GM12878 (cell line): ENCODE data around the gene AP3D1. TPM values are rescaled to one million over a fixed set of nuclear protein-coding genes. Genes with fewer than 3 reads are reported as not detected.

ENCODE experiments used
- ATAC-seq: fragments of 200-7000 bp; cut with Tn5 transposase; 3 replicates; pipeline ENCODE4 v1.9.1; 2020; ENCODE audit warnings: mild to moderate bottlenecking, moderate library complexity
- BruUV-seq: library from RNA; stranded (reverse); fragments of 400-500 nt; replicated peaks from 2 replicates; lab custom pipeline; 2021; lab: Mats Ljungman, UMichigan
- CTCF ChIA-PET: fragments of 300-600 bp; sonication (Branson Sonifier 250); formaldehyde crosslinking; extraction: SDS; loops from one replicate; lab custom pipeline; 2021; ENCODE audit warnings: inconsistent platforms; lab: Yijun Ruan, JAX
- POLR2A ChIA-PET: fragments of 350-600 bp; formaldehyde crosslinking; extraction: SDS; loops from one replicate; lab custom pipeline; 2021; ENCODE audit warnings: inconsistent platforms; lab: Charles Lee
- RAD21 ChIA-PET: fragments of 300-600 bp; sonication (Branson Sonifier 250); formaldehyde crosslinking; loops from one replicate; lab custom pipeline; 2023; ENCODE audit warnings: antibody characterized with exemption; ENCODE audit not compliant: unreplicated experiment; lab: Charles Lee
- SMC1A ChIA-PET: fragments of 300-600 bp; sonication (Branson Sonifier 250); formaldehyde crosslinking; loops from one replicate; lab custom pipeline; 2023; ENCODE audit not compliant: unreplicated experiment, uncharacterized antibody; lab: Charles Lee
- DNase-seq: peaks from one replicate; pipeline ENCODE4 v3.0.0-alpha.2; 2011; ENCODE audit warnings: low read depth, low spot score
- FAIRE-seq: peaks from 3 replicates; lab custom pipeline; 2011; peaks lifted over from hg19 to GRCh38; lab: Jason Lieb, UNC
- H2AFZ ChIP-seq: 2 replicates; pipeline ENCODE4 v1.6.0; 2011; ENCODE audit warnings: low read depth, low read length, control low read depth; ENCODE audit not compliant: control insufficient read depth
- H3K27ac ChIP-seq: 2 replicates; pipeline ENCODE4 v1.5.1; 2011; ENCODE audit warnings: control low read depth; ENCODE audit not compliant: control insufficient read depth, insufficient read depth
- H3K27me3 ChIP-seq, 2 experiments: replicated peaks in 1 of 2; 2 replicates each; pipeline versions ENCODE4 v1.6.0 to v1.6.1; 2011; ENCODE audit warnings: low read length in 1 of 2; ENCODE audit not compliant: control insufficient read depth in 2 of 2, insufficient read depth in 2 of 2
- H3K36me3 ChIP-seq, 2 experiments: 2 replicates each; pipeline ENCODE4 v1.5.1; 2011; ENCODE audit warnings: low read length in 1 of 2; ENCODE audit not compliant: control insufficient read depth in 2 of 2, insufficient read depth in 2 of 2
- H3K4me1 ChIP-seq: 2 replicates; pipeline ENCODE4 v1.6.1; 2011; ENCODE audit warnings: mild to moderate bottlenecking, low read length, moderate library complexity, mixed read lengths; ENCODE audit not compliant: control insufficient read depth, insufficient read depth
- H3K4me2 ChIP-seq: 2 replicates; pipeline ENCODE4 v1.6.0; 2011; ENCODE audit warnings: control low read depth; ENCODE audit not compliant: control insufficient read depth, insufficient read depth
- H3K4me3 ChIP-seq: fragments of 200-600 bp; sonication (generic); 2 replicates; pipeline ENCODE4 v1.5.1; 2016
- H3K79me2 ChIP-seq: 2 replicates; pipeline ENCODE4 v1.6.0; 2011; ENCODE audit warnings: low read length; ENCODE audit not compliant: control insufficient read depth, insufficient read depth
- H3K9ac ChIP-seq: 2 replicates; pipeline ENCODE4 v1.8.0; 2011; ENCODE audit warnings: low read length, control low read depth, mixed read lengths; ENCODE audit not compliant: control insufficient read depth, insufficient read depth
- H3K9me3 ChIP-seq: replicated peaks from 3 replicates; pipeline ENCODE4 v1.5.1; 2011; ENCODE audit warnings: mild to moderate bottlenecking, low read length; ENCODE audit not compliant: control insufficient read depth, insufficient read depth
- H4K20me1 ChIP-seq: 2 replicates; pipeline ENCODE4 v1.6.0; 2011; ENCODE audit not compliant: control insufficient read depth, insufficient read depth
- BRCA1 ChIP-seq: IDR thresholded peaks from 2 replicates; pipeline ENCODE4 v1.6.1; 2011; ENCODE audit warnings: low read depth, low read length, improper control_type of control experiment
- CREB1 ChIP-seq: IDR thresholded peaks from 2 replicates; pipeline ENCODE4 v1.6.1; 2012; ENCODE audit warnings: low read depth, mild to moderate bottlenecking, inconsistent platforms
- HSF1 ChIP-seq: fragments of 150-350 bp; IDR thresholded peaks from 2 replicates; pipeline ENCODE4 v1.6.1; 2014; ENCODE audit warnings: mild to moderate bottlenecking, low read depth, low read length
- MEF2A ChIP-seq: IDR thresholded peaks from 2 replicates; pipeline ENCODE4 v1.6.1; 2011; ENCODE audit warnings: low read depth, mild to moderate bottlenecking, low read length, moderate library complexity; ENCODE audit not compliant: insufficient read depth
- MXI1 ChIP-seq: fragments of 150-350 bp; IDR thresholded peaks from 2 replicates; pipeline ENCODE4 v1.6.1; 2011; ENCODE audit warnings: low read depth, mild to moderate bottlenecking, inconsistent platforms, low read length, improper control_type of control experiment
- MYC ChIP-seq: IDR thresholded peaks from 2 replicates; pipeline ENCODE4 v1.6.1; 2011; ENCODE audit warnings: mild to moderate bottlenecking, low read length, moderate library complexity, inconsistent platforms; ENCODE audit not compliant: insufficient read depth, insufficient replicate concordance, insufficient read length, severe bottlenecking
- NFIC ChIP-seq: IDR thresholded peaks from 2 replicates; pipeline ENCODE4 v1.6.1; 2012; ENCODE audit warnings: low read depth, mild to moderate bottlenecking, inconsistent platforms, low read length, moderate library complexity
- NFXL1 ChIP-seq: fragments of 450-650 bp; IDR thresholded peaks from 2 replicates; pipeline ENCODE4 v1.6.1; 2017; ENCODE audit warnings: antibody characterized with exemption, mild to moderate bottlenecking, borderline replicate concordance
- NR2C1 ChIP-seq: fragments of 450-650 bp; IDR thresholded peaks from 2 replicates; pipeline ENCODE4 v1.6.1; 2017; ENCODE audit warnings: antibody characterized with exemption, mild to moderate bottlenecking, moderate library complexity
- POLR2AphosphoS5 ChIP-seq: IDR thresholded peaks from 2 replicates; pipeline ENCODE4 v1.6.1; 2011; ENCODE audit warnings: mild to moderate bottlenecking, low read length, inconsistent platforms
- RAD51 ChIP-seq: fragments of 450-650 bp; IDR thresholded peaks from 2 replicates; pipeline ENCODE4 v1.6.1; 2016; ENCODE audit warnings: moderate library complexity, mild to moderate bottlenecking, inconsistent platforms
- RBBP5 ChIP-seq: fragments of 200-600 bp; sonication (generic); conservative IDR thresholded peaks from 2 replicates; pipeline ENCODE4 v1.6.1; 2016
- RELB ChIP-seq: fragments of 450-650 bp; IDR thresholded peaks from 2 replicates; pipeline ENCODE4 v1.6.1; 2017; ENCODE audit warnings: low read depth, mild to moderate bottlenecking, moderate library complexity
- ZSCAN29 ChIP-seq: fragments of 450-650 bp; IDR thresholded peaks from 2 replicates; pipeline ENCODE4 v1.6.1; 2017; ENCODE audit warnings: mild to moderate bottlenecking, moderate library complexity
- WGBS: methylation state at CpG from one replicate; pipeline ENCODE4 v1.1.6; 2016; ENCODE audit warnings: low lambda C conversion rate; ENCODE audit not compliant: insufficient replicate concordance, insufficient coverage; ENCODE audit errors: missing lambda C conversion rate; 5-methylcytosine and 5-hydroxymethylcytosine counted together
- in situ Hi-C: fragments of 300-500 bp; cut with MboI; formaldehyde crosslinking; loops from 9 replicates; pipeline ENCODE4 v1.14.3; 2018; ENCODE audit warnings: mixed read lengths
- intact Hi-C: fragments of 100-400 bp; cut with micrococcal nuclease; formaldehyde crosslinking; loops from one replicate; pipeline ENCODE4 v1.14.2; 2022; ENCODE audit not compliant: unreplicated experiment
- polyA plus RNA-seq, 11 experiments: library from polyadenylated mRNA; depleted of rRNA in 4 of 11; unstranded in 6 of 11; stranded (reverse) in 5 of 11; fragments of >200 nt; fragmentation: Nextera tagmentation in 4 of 11; fragmentation: Illumina TruSeq in 1 of 11; extraction: Ambion mirVana in 4 of 11; extraction: Trizol in 1 of 11; gene quantifications; 1 replicate in 1 of 11; 2 replicates in 10 of 11; pipeline versions ENCODE4 v1.2.1 to v1.2.3, GENCODE V29; 2011 to 2016; ENCODE audit warnings: inconsistent platforms in 2 of 11, missing spikeins in 2 of 11, low read depth in 1 of 11
- total RNA-seq, 4 experiments: library from RNA; depleted of rRNA in 3 of 4; stranded (reverse); fragments of >200 nt in 3 of 4; fragmentation: Illumina TruSeq in 1 of 4; extraction: Trizol in 1 of 4; gene quantifications; 2 replicates each; pipeline versions ENCODE4 v1.2.1 to v1.2.3, GENCODE V29; 2013 to 2021

Gene AP3D1
- total and polyA plus RNA-seq, 10 of the 15 experiments (the other 5 are each of a cell fraction or from before 2014, with no cell fraction given), result 1.5 to 108 (median 59.1) TPM

GRCh38 chr19:2070436-2070827 is 80.9 kb downstream of the AP3D1 start:
- intact Hi-C loops (loop anchor here (2.0 kb wide), 1 partner anchor 52 kb away; no protein-coding TSS in a partner anchor), in situ Hi-C loops (no loop called here)
- 87% methylated on average over 5 of the region's 10 CpGs for WGBS
- DNase-seq (no peak), ATAC-seq (no peak; the same call in 2 of the 3 replicates), FAIRE-seq (no peak)
- ChIA-PET POLR2A (interaction anchor here (0.6 to 1.0 kb wide), 8 partner anchors 11 to 1692 kb away, joined by 3 to 7 read pairs (median 3); partner anchors contain the start of gene MRPL54), RAD21 (interaction anchor here (0.6 to 3.5 kb wide), 3 partner anchors 22 to 196 kb away, joined by 4 to 9 read pairs (median 4); no protein-coding TSS in a partner anchor), SMC1A (no interaction called here), CTCF (interaction anchor here (0.6 to 2.8 kb wide), 7 partner anchors 13 to 173 kb away, joined by 3 to 18 read pairs (median 7); no protein-coding TSS in a partner anchor)
- Histone ChIP-seq H3K9me3 (no peaks in the 10 kb centered on the region), H3K4me3 (no peak overlapping the region), H2AFZ (no peak overlapping the region), H3K27ac (no peak overlapping the region), H3K4me1 (peaks cover 17% of the 10 kb centered on the region), H3K4me2 (no peak overlapping the region), H3K79me2 (peaks cover 24% of the 10 kb centered on the region), H3K36me3 (peaks cover 22% of the 10 kb centered on the region in 2 experiments), H3K27me3 (no peaks in the 10 kb centered on the region), H4K20me1 (peaks cover 7% of the 10 kb centered on the region), H3K9ac (no peak overlapping the region)
- TF ChIP-seq MEF2A (no peak), NR2C1 (no peak), MXI1 (no peak), RBBP5 (no peak), CREB1 (no peak), NFXL1 (no peak), BRCA1 (no peak), POLR2AphosphoS5 (no peak), NFIC (no peak), MYC (no peak), RAD51 (no peak), HSF1 (no peak), ZSCAN29 (no peak), RELB (no peak)
- BruUV-seq, result no TSS peak
